Muscle of back (tissue), 11 donors: ENCODE results near the gene SNORC. TPM values are rescaled to one million over a fixed set of nuclear protein-coding genes. Genes with fewer than 3 reads are reported as not detected.

Experiments
- DNase-seq, 3 donors: peaks; one replicate each; pipeline versions ENCODE4 v3.0.0 to v3.0.0-alpha.2; 2013
- polyA plus RNA-seq, 10 donors: library from polyadenylated mRNA; unstranded; fragments of 120-200 nt; gene quantifications; one replicate each; pipeline ENCODE4 v1.2.1, GENCODE V29; 2013; ENCODE audit not compliant: insufficient read length in 10 of 10

SNORC gene
- polyA plus RNA-seq, 10 donors, result 0.47 to 3.0 (median 1.6) TPM

- peak in 2 of 3 donors; percentile 6 to 57 for DNase-seq
Observed at GRCh38 chr2:232926431-232926939, 56.4 kb downstream of the SNORC start.

- DNase-seq, result peak in 1 of 3 donors; percentile 44
Observed at GRCh38 chr2:232927032-232927792, 57.1 kb downstream of the SNORC start.

- peak in 2 of 3 donors; percentile 5 to 16 for DNase-seq
Observed at GRCh38 chr2:232927793-232928550, 57.9 kb downstream of the SNORC start.

Other genes starting within 250 kb of the SNORC start
- 10 to 100 TPM; 12.8 to 40.9 (median 25.5) TPM for gene EFHD1, start 236.7 kb upstream of the SNORC start, polyA plus RNA-seq
- gene GIGYF2, start 172.9 kb upstream of the SNORC start, polyA plus RNA-seq, result 10 to 100 TPM; 35.3 to 44.9 (median 39.3) TPM
- gene KCNJ13, start 93.7 kb upstream of the SNORC start, polyA plus RNA-seq, result under 1 TPM in 6 of 10 donors, not detected in 4; 0.08 to 0.33 (median 0.17) TPM
- gene NGEF, start 143.0 kb downstream of the SNORC start, polyA plus RNA-seq, result 1 to 10 TPM; 1.2 to 5.1 (median 2.0) TPM
- not detected for gene NEU2, start 162.4 kb downstream of the SNORC start, polyA plus RNA-seq
- gene INPP5D, start 190.1 kb downstream of the SNORC start, polyA plus RNA-seq, result 1 to 10 TPM; 4.7 to 9.5 (median 7.2) TPM